ENCODE results near the gene S100A6. TPM values are rescaled to one million over a fixed set of nuclear protein-coding genes. Genes with fewer than 3 reads are reported as not detected.
A peak's percentile ranks its signal among the peaks of the same experiment; 100 is the strongest.

The S100A6 gene
- total RNA-seq, 1 donor from 2014 or later: 1.1 TPM

- Mint-ChIP-seq H3K36me3 (ENCODE audit: unreplicated experiment) (no peaks in the 10 kb centered on the region), H3K27ac (ENCODE audit: unreplicated experiment) (peak overlapping the region; percentile 95), H3K4me3 (ENCODE audit: unreplicated experiment) (no peak overlapping the region), H3K27me3 (ENCODE audit: unreplicated experiment) (no peaks in the 10 kb centered on the region), H3K4me1 (ENCODE audit: unreplicated experiment) (peaks cover 66% of the 10 kb centered on the region), H3K9me3 (ENCODE audit: unreplicated experiment) (no peaks in the 10 kb centered on the region)
- TF ChIP-seq CTCF (IDR thresholded peaks at IDR 0.05): no peak
- DNase-seq (ENCODE audit: extremely low spot score, unreplicated experiment): no peak
Observed at GRCh38 chr1:153550827-153551500, 15.2 kb upstream of the S100A6 start.

GRCh38 chr1:153550398-153550758 lies 14.6 kb upstream of the S100A6 start:
- Mint-ChIP-seq H3K27ac (ENCODE audit: unreplicated experiment) (peak overlapping the region; percentile 95), H3K4me1 (ENCODE audit: unreplicated experiment) (peaks cover 72% of the 10 kb centered on the region), H3K27me3 (ENCODE audit: unreplicated experiment) (no peaks in the 10 kb centered on the region), H3K9me3 (ENCODE audit: unreplicated experiment) (no peaks in the 10 kb centered on the region), H3K4me3 (ENCODE audit: unreplicated experiment) (no peak overlapping the region), H3K36me3 (ENCODE audit: unreplicated experiment) (no peaks in the 10 kb centered on the region)
- TF ChIP-seq CTCF (IDR thresholded peaks at IDR 0.05): no peak
- DNase-seq (ENCODE audit: extremely low spot score, unreplicated experiment): no peak

GRCh38 chr1:153549741-153550397 lies 14.1 kb upstream of the S100A6 start:
- Mint-ChIP-seq H3K27me3 (ENCODE audit: unreplicated experiment) (no peaks in the 10 kb centered on the region), H3K9me3 (ENCODE audit: unreplicated experiment) (no peaks in the 10 kb centered on the region), H3K27ac (ENCODE audit: unreplicated experiment) (peak overlapping the region; percentile 95), H3K4me1 (ENCODE audit: unreplicated experiment) (peaks cover 77% of the 10 kb centered on the region), H3K4me3 (ENCODE audit: unreplicated experiment) (no peak overlapping the region), H3K36me3 (ENCODE audit: unreplicated experiment) (no peaks in the 10 kb centered on the region)
- no peak for TF ChIP-seq CTCF (IDR thresholded peaks at IDR 0.05)
- no peak for DNase-seq (ENCODE audit: extremely low spot score, unreplicated experiment)

GRCh38 chr1:153548722-153549688 lies 13.2 kb upstream of the S100A6 start, which contains the start of gene S100A3:
S100A3 (minus strand) TSS chr1:153549258; CDS start chr1:153548485, 773 bp downstream.
- DNase-seq (ENCODE audit: extremely low spot score, unreplicated experiment): peak; percentile 93
- no peak within 1 kb of the TSS for H3K4me3 Mint-ChIP-seq (ENCODE audit: unreplicated experiment)
- TF ChIP-seq CTCF (IDR thresholded peaks at IDR 0.05): no peak
- no peaks in the 10 kb centered on the region for H3K9me3 Mint-ChIP-seq (ENCODE audit: unreplicated experiment)
- H3K27ac Mint-ChIP-seq (ENCODE audit: unreplicated experiment): peak within 1 kb of the TSS; percentile 95
- H3K4me1 Mint-ChIP-seq (ENCODE audit: unreplicated experiment): peaks cover 84% of the 10 kb centered on the region
- no peaks in the 10 kb centered on the region for H3K36me3 Mint-ChIP-seq (ENCODE audit: unreplicated experiment)
- no peaks in the 10 kb centered on the region for H3K27me3 Mint-ChIP-seq (ENCODE audit: unreplicated experiment)

Measured in osteocyte (in vitro differentiated cells).